Esophagus muscularis mucosa (tissue), 3 donors: Measurements from ENCODE around the gene MBD3.

Source experiments
- POLR2AphosphoS5 ChIP-seq, 2 donors: sonication (generic); formaldehyde crosslinking; IDR thresholded peaks; one replicate each; pipeline ENCODE4 v1.6.1; 2017; ENCODE audit warnings: antibody characterized with exemption in 2 of 2
- TF ChIP-seq, protein P1 (sequence below), 3 experiments: fragments of 200-600 bp in 2 of 3; fragments of 450-650 bp in 1 of 3; sonication (generic) in 2 of 3; IDR thresholded peaks; one replicate each; pipeline ENCODE4 v1.5.1; 2017 to 2019; ENCODE audit warnings: antibody characterized with exemption in 3 of 3, mild to moderate bottlenecking in 2 of 3, moderate library complexity in 1 of 3

GRCh38 chr19:1613808-1614570 lies 21.3 kb upstream of the MBD3 start:
- TF ChIP-seq, protein P1, sequence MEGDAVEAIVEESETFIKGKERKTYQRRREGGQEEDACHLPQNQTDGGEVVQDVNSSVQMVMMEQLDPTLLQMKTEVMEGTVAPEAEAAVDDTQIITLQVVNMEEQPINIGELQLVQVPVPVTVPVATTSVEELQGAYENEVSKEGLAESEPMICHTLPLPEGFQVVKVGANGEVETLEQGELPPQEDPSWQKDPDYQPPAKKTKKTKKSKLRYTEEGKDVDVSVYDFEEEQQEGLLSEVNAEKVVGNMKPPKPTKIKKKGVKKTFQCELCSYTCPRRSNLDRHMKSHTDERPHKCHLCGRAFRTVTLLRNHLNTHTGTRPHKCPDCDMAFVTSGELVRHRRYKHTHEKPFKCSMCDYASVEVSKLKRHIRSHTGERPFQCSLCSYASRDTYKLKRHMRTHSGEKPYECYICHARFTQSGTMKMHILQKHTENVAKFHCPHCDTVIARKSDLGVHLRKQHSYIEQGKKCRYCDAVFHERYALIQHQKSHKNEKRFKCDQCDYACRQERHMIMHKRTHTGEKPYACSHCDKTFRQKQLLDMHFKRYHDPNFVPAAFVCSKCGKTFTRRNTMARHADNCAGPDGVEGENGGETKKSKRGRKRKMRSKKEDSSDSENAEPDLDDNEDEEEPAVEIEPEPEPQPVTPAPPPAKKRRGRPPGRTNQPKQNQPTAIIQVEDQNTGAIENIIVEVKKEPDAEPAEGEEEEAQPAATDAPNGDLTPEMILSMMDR (IDR thresholded peaks at IDR 0.05), result no peak
- TF ChIP-seq POLR2AphosphoS5 (IDR thresholded peaks at IDR 0.05), result no peak
